Nephron (organoid): Measurements from ENCODE around the gene NUP85.

Experiments used
- H3K27ac Mint-ChIP-seq, 3 experiments: 2 replicates each; pipeline ENCODE4 v1.8.0; 2020; ENCODE audit warnings: mixed read lengths in 3 of 3, mild to moderate bottlenecking in 2 of 3, moderate library complexity in 1 of 3
- H3K27me3 Mint-ChIP-seq: 2 replicates; pipeline ENCODE4 v1.8.0; 2021; ENCODE audit warnings: low read depth, mild to moderate bottlenecking, moderate library complexity, mixed read lengths
- H3K36me3 Mint-ChIP-seq: 2 replicates; pipeline ENCODE4 v1.8.0; 2020; ENCODE audit warnings: low read depth, mixed read lengths
- H3K4me1 Mint-ChIP-seq: 2 replicates; pipeline ENCODE4 v1.8.0; 2020; ENCODE audit warnings: mixed read lengths
- H3K4me3 Mint-ChIP-seq, 3 experiments: 2 replicates each; pipeline ENCODE4 v1.8.0; 2020; ENCODE audit warnings: mild to moderate bottlenecking in 3 of 3, mixed read lengths in 3 of 3, moderate library complexity in 2 of 3
- H3K9me3 Mint-ChIP-seq: 2 replicates; pipeline ENCODE4 v1.8.0; 2020; ENCODE audit warnings: mixed read lengths
- TF ChIP-seq, protein P1 (sequence below), 3 experiments: fragments of 200-600 bp; sonication (generic); IDR thresholded peaks; one replicate each; pipeline ENCODE4 v1.5.0; 2021; ENCODE audit warnings: antibody characterized with exemption in 3 of 3; ENCODE audit not compliant: unreplicated experiment in 3 of 3

Gene NUP85

DNA sequence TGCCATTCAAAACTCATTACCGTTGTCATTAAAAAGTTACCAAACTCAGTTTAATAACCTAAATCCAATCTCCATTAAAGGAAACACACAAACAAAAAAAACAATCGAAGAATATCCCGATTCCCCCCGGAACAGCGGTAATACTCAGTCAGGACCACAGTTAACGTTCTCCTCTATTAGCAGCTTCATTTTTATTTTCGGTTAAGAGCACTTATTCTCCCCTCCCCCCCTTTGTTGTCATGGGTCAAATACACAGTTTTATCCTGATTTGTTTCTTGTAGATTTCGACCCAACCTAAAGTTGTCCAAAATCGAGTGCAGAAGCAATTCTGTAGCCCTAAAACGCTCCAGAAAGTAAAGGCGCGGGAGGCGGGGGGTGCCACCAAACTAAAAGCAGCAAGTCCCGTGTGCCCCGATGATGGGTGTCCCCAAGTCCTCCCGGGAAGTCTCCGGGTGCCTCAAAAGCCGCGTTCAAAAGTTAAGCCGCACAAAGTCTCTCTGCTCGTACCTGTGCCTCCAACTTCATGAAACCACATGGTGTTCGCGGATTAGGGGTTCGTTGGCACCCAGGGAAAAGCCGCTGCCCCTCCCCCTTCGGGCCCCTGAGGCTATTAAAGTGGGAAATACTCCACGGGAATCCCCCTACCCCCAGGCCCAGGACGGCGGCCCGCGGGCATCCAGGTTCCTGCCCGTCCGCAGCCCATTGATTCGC is 23.7 kb upstream of the NUP85 start:
- H3K36me3 Mint-ChIP-seq = peaks cover 17% of the 10 kb centered on the region
- TF ChIP-seq, protein P1, sequence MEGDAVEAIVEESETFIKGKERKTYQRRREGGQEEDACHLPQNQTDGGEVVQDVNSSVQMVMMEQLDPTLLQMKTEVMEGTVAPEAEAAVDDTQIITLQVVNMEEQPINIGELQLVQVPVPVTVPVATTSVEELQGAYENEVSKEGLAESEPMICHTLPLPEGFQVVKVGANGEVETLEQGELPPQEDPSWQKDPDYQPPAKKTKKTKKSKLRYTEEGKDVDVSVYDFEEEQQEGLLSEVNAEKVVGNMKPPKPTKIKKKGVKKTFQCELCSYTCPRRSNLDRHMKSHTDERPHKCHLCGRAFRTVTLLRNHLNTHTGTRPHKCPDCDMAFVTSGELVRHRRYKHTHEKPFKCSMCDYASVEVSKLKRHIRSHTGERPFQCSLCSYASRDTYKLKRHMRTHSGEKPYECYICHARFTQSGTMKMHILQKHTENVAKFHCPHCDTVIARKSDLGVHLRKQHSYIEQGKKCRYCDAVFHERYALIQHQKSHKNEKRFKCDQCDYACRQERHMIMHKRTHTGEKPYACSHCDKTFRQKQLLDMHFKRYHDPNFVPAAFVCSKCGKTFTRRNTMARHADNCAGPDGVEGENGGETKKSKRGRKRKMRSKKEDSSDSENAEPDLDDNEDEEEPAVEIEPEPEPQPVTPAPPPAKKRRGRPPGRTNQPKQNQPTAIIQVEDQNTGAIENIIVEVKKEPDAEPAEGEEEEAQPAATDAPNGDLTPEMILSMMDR (IDR thresholded peaks at IDR 0.05; ENCODE audit: unreplicated experiment in 3 of 3) = no peak

DNA sequence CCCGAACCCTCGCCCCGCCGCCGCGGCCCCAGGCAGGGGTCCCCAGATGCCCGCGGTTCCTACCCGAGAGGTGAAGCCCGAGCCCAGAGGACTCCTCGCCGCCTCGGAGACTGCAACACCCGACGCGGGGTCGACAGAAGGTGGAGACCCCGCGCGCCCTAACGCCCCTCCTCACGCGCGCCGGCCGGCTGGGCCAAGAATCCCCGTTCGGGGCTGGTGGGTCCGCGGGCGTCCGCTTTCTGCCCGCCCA is 23.2 kb upstream of the NUP85 start:
- peak overlapping the region in 2 of 3 experiments; percentile 73 to 96 for H3K27ac Mint-ChIP-seq
- peaks cover 15% of the 10 kb centered on the region for H3K36me3 Mint-ChIP-seq
- peak overlapping the region; percentile 86 to 89 (median 87) for H3K4me3 Mint-ChIP-seq
- H3K4me1 Mint-ChIP-seq = peaks cover 28% of the 10 kb centered on the region
- H3K27me3 Mint-ChIP-seq = no peaks in the 10 kb centered on the region
- TF ChIP-seq, protein P1 (IDR thresholded peaks at IDR 0.05; ENCODE audit: unreplicated experiment in 3 of 3) = peak in 1 of 3 experiments; percentile 18
- H3K9me3 Mint-ChIP-seq = no peaks in the 10 kb centered on the region

More for the DNA sequence above, 23.7 kb upstream of the NUP85 start:
- H3K4me1 Mint-ChIP-seq = peaks cover 28% of the 10 kb centered on the region
- H3K27ac Mint-ChIP-seq = peak overlapping the region; percentile 41 to 96 (median 73)
- no peaks in the 10 kb centered on the region for H3K27me3 Mint-ChIP-seq
- H3K9me3 Mint-ChIP-seq = no peaks in the 10 kb centered on the region
- H3K4me3 Mint-ChIP-seq = peak overlapping the region; percentile 86 to 89 (median 87)

DNA sequence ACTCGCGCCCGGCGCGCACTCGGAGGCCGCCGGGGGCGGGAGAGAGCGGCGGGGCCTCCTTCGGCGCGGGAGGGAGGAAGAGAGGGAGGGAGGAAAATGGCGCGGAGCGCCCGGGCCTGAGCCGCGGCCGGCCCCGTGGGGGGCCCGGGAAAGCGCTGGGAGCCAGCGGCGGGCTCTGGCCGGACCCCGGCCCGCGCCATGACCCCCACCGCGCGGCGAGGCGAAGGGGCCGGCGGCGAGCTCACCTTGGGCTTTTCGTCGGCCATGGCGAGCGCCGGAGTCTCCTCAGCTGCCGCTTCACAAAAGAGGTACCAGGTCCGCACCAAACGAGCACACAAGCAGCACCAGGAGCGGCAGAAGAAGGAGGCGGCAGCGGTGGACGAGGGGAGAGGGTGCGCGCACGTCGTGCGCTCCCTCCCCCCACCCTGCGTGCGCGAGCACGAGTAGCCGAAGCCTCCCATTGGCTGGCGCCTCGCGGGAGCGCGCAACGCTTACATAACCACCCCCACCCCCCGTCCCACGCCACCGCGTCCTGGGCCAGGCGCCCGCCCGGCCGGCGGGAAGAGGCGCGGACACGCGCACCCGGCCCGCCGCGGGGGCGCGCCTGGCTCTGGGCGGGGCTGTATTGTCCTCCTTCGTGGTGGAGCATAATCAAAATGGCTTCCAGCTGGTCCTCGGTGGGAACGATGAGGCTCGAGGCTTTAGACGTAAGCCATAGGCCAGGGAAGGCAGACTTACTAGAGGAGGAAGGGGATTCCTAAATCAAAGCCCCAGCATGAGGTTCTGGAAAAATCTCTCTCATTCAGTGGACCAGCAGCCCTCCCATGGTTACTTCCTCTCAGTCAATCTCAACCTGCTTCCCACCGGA is 22.7 kb upstream of the NUP85 start, which contains the start of gene SUMO2:
TSS of gene SUMO2 (minus strand) at position 391 of the 868 bp plus-strand sequence. CDS start at position 266, 125 bp downstream.
- Mint-ChIP-seq H3K27me3 (no peaks in the 10 kb centered on the region), H3K27ac (peak within 1 kb of the TSS; percentile 88 to 96 (median 94)), H3K9me3 (no peaks in the 10 kb centered on the region), H3K4me1 (peaks cover 28% of the 10 kb centered on the region), H3K36me3 (peaks cover 15% of the 10 kb centered on the region), H3K4me3 (peak within 1 kb of the TSS; percentile 86 to 89 (median 87))
- TF ChIP-seq, protein P1 (IDR thresholded peaks at IDR 0.05; ENCODE audit: unreplicated experiment in 3 of 3) = peak in 1 of 3 experiments; percentile 21

DNA sequence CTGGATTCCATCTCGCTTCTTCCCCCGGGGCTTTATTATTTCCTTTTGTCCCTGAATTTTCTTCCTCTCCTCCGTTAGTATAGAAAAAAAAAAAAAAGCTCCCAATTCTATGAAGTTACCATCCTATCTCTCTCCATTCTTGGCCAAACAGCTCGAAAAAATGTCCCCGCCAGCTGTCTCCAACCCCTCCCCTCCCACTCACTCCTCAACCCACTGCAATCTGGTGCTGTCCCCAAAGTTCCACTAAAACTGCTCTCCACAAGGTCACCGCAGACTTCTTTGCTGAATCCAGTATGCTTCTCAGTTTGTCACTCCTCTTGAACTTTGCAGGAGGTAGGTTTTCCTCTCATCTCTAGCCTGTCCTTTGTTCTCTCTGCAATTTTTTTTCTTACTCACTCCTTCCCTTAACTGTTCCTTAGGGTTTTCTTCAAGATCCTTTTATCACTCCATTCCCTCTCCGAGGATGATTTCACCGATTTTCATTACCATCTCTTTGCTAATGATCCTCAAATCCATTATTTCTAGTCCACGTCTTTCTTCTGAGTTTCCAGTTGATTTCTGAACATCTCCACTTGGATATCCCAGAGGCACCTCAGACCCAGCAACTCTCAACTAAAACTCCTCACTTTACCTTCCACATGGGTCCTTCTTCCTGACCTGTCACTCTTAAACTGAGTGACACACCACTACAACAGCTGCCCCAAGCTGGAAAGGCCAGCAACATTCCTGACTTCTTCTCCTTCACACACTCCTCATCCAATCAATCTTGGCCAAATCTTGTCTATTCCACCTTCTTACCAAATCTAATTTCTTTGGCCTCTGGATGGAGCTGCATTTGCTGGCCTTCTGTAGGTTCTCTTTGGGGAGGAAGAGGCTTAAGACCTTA is 21.2 kb upstream of the NUP85 start:
- TF ChIP-seq, protein P1 (IDR thresholded peaks at IDR 0.05; ENCODE audit: unreplicated experiment in 3 of 3) = no peak
- peak overlapping the region; percentile 88 to 96 (median 94) for H3K27ac Mint-ChIP-seq
- H3K4me1 Mint-ChIP-seq = peaks cover 28% of the 10 kb centered on the region
- peak overlapping the region; percentile 71 to 80 (median 76) for H3K4me3 Mint-ChIP-seq
- peaks cover 8% of the 10 kb centered on the region for H3K36me3 Mint-ChIP-seq
- H3K27me3 Mint-ChIP-seq = no peaks in the 10 kb centered on the region
- no peaks in the 10 kb centered on the region for H3K9me3 Mint-ChIP-seq

DNA sequence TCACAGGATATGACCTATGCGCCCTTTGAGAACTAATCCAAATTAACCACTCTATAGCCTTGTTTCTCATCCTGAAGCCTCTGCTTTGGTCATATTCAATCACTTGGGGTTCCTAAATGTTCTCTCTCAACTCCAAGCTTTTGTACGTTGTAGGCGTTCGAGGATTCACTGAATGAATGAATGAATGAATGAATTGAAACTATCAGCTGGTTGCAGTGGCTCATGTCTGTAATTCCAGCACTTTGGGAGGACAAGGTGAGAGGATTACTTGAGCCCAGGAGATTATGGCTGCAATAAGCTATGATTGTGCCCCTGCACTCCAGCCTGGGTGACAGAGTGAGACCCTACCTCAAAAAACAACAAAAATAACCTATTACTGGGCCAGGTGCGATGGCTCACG is 16.9 kb upstream of the NUP85 start:
- TF ChIP-seq, protein P1 (IDR thresholded peaks at IDR 0.05; ENCODE audit: unreplicated experiment in 3 of 3) = no peak
- Mint-ChIP-seq H3K4me3 (no peak overlapping the region), H3K9me3 (no peaks in the 10 kb centered on the region), H3K4me1 (peaks cover 10% of the 10 kb centered on the region), H3K27ac (no peak overlapping the region), H3K27me3 (no peaks in the 10 kb centered on the region), H3K36me3 (no peaks in the 10 kb centered on the region)
